ENCODE measurements around the gene NRDE2.

The NRDE2 gene

GRCh38 chr14:90288651-90289355 lies 42.9 kb downstream of the NRDE2 start:
- DNase-seq (ENCODE audit: extremely low read depth, insufficient read length) = no peak
- H3K36me3 ChIP-seq (ENCODE audit: control insufficient read depth, insufficient read depth, low read length) = peaks cover 22% of the 10 kb centered on the region
- TF ChIP-seq CTCF (IDR thresholded peaks at IDR 0.05; ENCODE audit: insufficient read depth, low read length, poor library complexity, severe bottlenecking) = no peak
- no peak overlapping the region for H3K4me3 ChIP-seq (replicated peaks; ENCODE audit: low read depth, low read length)
- no peaks in the 10 kb centered on the region for H3K27me3 ChIP-seq (replicated peaks; ENCODE audit: control insufficient read depth, insufficient read depth, low read length)

GRCh38 chr14:90287791-90288190 lies 44.0 kb downstream of the NRDE2 start:
- no peak for DNase-seq (ENCODE audit: extremely low read depth, insufficient read length)
- Histone ChIP-seq H3K36me3 (ENCODE audit: control insufficient read depth, insufficient read depth, low read length) (peaks cover 22% of the 10 kb centered on the region), H3K4me3 (replicated peaks; ENCODE audit: low read depth, low read length) (no peak overlapping the region), H3K27me3 (replicated peaks; ENCODE audit: control insufficient read depth, insufficient read depth, low read length) (no peaks in the 10 kb centered on the region)
- no peak for TF ChIP-seq CTCF (IDR thresholded peaks at IDR 0.05; ENCODE audit: insufficient read depth, low read length, poor library complexity, severe bottlenecking)

GRCh38 chr14:90281756-90282155 lies 50.0 kb downstream of the NRDE2 start:
- H3K27me3 ChIP-seq (replicated peaks; ENCODE audit: control insufficient read depth, insufficient read depth, low read length) = no peaks in the 10 kb centered on the region
- H3K36me3 ChIP-seq (ENCODE audit: control insufficient read depth, insufficient read depth, low read length) = peaks cover 12% of the 10 kb centered on the region
- TF ChIP-seq CTCF (IDR thresholded peaks at IDR 0.05; ENCODE audit: insufficient read depth, low read length, poor library complexity, severe bottlenecking) = no peak
- no peak for DNase-seq (ENCODE audit: extremely low read depth, insufficient read length)
- H3K4me3 ChIP-seq (replicated peaks; ENCODE audit: low read depth, low read length) = no peak overlapping the region

- no peaks in the 10 kb centered on the region for H3K27me3 ChIP-seq (replicated peaks; ENCODE audit: control insufficient read depth, insufficient read depth, low read length)
- H3K4me3 ChIP-seq (replicated peaks; ENCODE audit: low read depth, low read length) = no peak overlapping the region
- H3K36me3 ChIP-seq (ENCODE audit: control insufficient read depth, insufficient read depth, low read length) = peaks cover 11% of the 10 kb centered on the region
- no peak for TF ChIP-seq CTCF (IDR thresholded peaks at IDR 0.05; ENCODE audit: insufficient read depth, low read length, poor library complexity, severe bottlenecking)
- no peak for DNase-seq (ENCODE audit: extremely low read depth, insufficient read length)
Observed at GRCh38 chr14:90281261-90281660, 50.5 kb downstream of the NRDE2 start.

- Histone ChIP-seq H3K36me3 (ENCODE audit: control insufficient read depth, insufficient read depth, low read length) (peaks cover 11% of the 10 kb centered on the region), H3K27me3 (replicated peaks; ENCODE audit: control insufficient read depth, insufficient read depth, low read length) (no peaks in the 10 kb centered on the region), H3K4me3 (replicated peaks; ENCODE audit: low read depth, low read length) (no peak overlapping the region)
- DNase-seq (ENCODE audit: extremely low read depth, insufficient read length) = no peak
- no peak for TF ChIP-seq CTCF (IDR thresholded peaks at IDR 0.05; ENCODE audit: insufficient read depth, low read length, poor library complexity, severe bottlenecking)
Observed at GRCh38 chr14:90280096-90280495, 51.6 kb downstream of the NRDE2 start.

All from GM06990 (cell line).